Measurements from ENCODE around the gene SSBP3.
A peak's percentile ranks its signal among the peaks of the same experiment; 100 is the strongest.
"Not testable (repeated sequence)": the region's sequence is repeated elsewhere in the genome, so short reads cannot be mapped to it uniquely, and the experiment has no call there.

Gene SSBP3

DNA sequence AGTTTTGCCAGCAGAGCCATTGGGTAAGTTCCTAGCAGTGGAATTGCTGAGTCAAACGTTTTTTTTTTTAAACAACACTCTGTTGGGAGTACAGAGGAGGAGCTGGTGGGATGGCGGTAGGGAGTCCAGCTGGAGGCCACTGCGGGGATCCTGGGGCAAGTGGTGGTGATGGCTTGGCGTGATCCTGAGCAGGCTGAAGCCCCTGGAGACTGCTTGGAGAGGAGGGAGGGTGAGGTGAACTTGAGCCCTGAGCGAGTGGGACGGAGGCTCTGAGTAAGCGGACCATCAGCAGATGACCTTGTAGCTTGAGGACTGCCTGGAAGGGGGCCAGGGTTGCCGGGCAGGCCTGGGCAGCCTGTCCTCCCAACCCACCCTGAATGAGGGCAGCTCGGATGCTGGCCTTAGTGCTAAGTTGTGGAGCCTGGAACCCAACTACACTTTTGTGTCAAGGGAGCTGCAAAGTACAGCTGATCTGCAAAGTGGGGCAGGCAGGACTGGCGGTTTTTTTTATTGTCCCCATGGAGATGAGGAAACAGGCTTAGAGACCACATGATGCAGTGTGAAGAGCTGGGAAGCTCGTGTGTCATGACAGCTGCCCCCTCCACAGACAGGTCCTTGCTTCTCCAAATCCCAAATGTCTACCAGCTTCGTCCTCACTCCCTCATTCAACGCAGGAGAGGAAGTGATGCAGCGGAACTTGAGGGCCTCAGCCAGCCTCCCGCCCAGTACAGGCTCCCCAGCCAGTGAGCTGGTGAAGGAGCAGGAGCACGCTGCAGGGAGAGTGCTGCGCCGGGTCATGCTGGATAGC, 186.0 kb downstream of the SSBP3 start:
- DNase-seq (ENCODE audit: low read depth): no peak

DNA sequence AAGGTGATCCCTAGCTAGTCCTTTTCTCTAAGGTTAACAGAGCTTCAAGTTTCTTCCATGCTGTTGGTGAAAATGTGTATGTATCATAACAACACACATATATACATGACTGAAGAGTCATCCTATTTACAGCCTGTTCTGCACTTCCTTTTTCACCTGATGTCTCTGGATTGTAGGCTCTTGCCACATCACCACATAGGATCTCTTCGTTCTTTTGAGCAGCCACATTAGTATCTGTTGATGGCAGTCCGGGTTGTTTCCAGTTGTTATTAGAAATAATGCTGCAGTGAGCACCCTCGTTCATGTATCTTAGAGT, 186.5 kb downstream of the SSBP3 start:
- no peak for DNase-seq (ENCODE audit: low read depth)

DNA sequence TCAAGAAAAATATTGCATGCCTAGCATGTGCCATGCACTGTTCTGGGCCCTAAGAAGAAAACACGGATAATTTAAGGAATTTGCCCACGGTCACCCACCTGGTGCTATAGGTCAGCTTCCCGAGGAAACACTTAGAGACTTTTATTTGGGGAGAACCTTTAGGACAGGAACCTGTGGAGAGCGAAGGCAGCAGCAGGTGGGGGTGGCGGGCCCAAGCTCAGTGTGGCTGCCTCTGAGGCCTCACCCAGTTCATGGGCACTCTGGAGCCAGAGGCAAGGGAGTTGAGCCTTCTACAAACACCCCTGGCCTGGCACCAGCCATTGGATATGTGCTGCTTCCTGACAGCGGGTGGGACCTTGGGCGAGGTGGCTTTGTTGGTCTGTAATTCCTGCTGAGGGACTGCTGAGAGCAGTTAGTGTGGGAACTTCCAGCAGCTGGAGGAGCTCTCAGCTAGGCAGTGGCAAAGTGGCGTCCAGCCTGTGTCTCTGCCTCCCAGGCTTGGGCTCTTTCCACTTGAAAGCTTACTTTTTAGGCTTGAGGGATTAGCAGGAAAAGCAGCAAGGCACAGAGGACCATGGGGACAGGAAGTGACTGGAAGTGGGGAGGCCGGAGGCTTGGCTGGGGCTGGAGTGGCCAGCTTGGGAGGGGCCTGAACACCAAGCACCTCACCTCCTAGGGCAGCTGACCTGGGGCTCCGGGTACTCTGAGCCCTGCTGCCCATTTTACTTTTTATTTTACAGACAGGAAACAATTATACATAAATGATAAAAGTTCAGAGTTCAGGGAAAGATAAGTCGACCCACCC, 187.1 kb downstream of the SSBP3 start:
- DNase-seq (ENCODE audit: low read depth): no peak

DNA sequence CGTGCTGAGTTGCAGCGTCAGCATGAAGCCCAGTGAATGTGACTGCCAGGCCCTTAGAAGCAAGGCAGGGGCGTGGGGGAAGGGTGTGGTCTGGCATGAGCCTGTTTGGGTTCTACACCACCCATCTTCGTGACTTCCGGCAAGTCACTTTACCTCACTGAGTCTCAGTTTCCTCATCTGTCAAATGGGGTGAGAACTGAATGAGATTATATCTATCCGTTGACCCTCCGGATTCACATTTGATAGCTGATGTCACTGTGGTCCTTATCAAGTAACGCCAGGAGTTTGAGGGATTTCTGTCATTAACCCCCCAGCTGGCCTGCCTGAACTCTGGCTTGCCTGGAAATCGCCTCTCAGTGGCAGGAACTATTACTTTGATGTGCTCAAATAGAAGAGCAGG, 190.7 kb downstream of the SSBP3 start:
- no peak for DNase-seq (ENCODE audit: low read depth)

DNA sequence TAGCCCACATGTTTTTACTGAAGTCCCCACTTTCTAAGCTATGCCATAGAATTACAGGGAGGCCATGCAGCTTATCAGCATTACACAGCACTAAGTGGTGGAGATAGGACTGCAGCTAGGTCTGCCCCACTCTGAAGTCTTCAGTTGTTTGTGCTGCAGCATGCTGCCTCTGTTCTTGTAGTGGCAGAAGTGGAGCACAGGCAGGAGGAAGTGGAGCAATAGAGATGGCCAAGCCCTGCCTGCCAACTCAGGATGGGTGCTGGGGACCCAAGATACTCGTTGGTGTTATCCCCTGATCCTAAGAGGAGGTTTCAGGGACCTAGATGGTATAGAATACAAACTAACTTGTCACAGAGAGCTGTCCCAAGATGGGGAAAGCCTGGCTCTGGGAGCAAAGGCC, 193.3 kb downstream of the SSBP3 start:
- no peak for DNase-seq (ENCODE audit: low read depth)

DNA sequence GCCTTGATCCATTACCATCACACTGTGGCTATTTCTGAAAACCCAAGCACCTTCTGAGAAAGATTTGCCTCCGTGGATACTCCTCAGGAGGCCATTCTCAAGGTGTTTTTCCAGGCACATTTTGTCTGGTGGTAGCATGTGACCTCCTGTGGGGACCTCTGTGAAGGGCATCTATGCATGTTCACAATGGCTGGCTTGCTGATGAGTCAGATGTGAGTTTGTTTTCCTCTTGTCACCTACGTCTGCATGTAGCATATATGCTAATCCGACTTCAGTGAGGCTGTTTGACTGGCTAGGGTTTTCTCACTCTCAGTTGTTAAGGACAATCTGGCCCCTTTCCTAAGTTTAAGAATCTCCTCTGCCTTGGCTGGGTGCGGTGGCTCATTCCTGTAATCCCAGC, 198.3 kb downstream of the SSBP3 start:
- DNase-seq (ENCODE audit: low read depth): not testable (repeated sequence)

DNA sequence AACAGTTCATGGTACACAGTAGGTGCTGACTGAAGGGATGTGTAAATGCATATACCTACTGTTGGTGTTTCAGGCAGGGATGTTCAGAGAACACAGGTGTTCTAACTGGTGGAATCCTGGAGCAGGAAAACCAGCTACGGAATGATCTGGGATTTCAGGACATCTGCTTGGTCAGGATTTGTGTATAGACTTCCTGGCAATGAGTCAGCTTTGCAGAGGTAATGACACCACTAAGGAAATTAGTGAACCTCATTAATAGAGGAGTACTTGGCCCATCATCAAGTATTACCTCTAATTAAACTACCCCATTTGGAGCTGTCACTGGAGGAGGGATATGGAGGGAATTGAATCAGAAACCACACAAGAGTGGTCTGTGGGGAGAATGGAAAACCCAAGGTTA, 198.9 kb downstream of the SSBP3 start:
- no peak for DNase-seq (ENCODE audit: low read depth)

DNA sequence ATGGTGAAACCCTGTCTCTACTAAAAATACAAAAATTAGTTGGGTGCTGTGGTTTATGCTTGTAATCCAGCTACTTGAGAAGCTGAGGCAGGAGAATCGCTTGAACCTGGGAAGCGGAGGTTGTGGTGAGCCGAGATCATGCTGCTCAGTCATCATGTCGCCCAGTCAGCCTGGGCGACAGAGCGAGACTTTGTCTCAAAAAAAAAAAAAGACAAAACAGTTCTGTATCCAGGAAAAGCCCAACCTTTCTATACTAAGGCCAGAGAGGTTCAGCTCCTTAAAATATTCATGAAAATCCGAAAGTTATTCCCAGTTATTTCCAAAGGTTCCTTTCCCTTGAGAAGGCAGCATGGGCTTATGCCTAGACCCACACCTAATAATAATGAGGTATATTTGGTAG, 202.0 kb downstream of the SSBP3 start:
- DNase-seq (ENCODE audit: low read depth): no peak

DNA sequence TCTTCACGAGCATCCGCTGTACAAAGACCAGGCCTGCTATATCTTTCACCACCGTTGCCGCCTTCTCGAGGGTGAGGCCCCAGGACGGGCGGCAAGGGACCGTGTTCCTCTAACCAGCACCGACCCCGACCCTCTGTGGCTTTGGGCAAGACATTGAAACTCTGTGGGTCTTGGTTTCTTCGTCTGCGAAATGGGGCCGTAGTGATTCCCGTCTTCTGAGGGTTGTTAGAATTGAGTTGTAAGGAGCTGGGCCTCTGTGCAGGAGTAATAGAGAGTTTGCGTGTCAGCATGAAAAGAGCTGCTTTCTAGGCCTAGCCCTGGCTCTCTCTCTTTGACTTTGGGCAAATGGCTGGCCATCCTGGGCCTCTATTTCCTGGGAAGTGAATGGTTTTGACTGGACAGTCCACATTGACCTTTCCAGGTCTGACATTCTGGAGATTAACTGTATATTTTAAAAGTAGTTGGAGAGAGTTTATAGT, 205.6 kb downstream of the SSBP3 start:
- DNase-seq (ENCODE audit: low read depth): no peak

DNA sequence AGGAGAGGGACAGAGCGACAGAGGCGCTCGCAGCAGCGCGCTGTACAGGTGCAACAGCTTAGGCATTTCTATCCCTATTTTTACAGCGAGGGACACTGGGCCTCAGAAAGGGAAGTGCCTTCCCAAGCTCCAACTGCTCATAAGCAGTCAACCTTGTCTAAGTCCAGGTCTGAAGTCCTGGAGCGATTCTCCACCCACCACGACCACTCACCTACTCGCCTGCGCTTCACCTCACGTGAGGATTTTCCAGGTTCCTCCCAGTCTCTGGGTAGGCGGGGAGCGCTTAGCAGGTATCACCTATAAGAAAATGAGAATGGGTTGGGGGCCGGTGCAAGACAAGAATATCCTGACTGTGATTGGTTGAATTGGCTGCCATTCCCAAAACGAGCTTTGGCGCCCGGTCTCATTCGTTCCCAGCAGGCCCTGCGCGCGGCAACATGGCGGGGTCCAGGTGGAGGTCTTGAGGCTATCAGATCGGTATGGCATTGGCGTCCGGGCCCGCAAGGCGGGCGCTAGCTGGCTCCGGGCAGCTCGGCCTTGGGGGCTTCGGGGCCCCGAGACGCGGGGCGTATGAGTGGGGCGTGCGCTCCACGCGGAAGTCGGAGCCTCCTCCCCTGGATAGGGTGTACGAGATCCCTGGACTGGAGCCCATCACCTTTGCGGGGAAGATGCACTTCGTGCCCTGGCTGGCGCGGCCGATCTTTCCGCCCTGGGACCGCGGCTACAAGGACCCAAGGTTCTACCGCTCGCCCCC, 206.3 kb downstream of the SSBP3 start, which contains the start of the genes CYB5RL and MRPL37:
TSS of gene CYB5RL (minus strand) at position 266 of the 754 bp plus-strand sequence. CDS start 4,414 bp downstream, outside the sequence.
TSS of gene MRPL37 (plus strand) at position 403 of the 754 bp plus-strand sequence. CDS start at position 480, 77 bp downstream.
- DNase-seq (ENCODE audit: low read depth): peak; percentile 85

DNA sequence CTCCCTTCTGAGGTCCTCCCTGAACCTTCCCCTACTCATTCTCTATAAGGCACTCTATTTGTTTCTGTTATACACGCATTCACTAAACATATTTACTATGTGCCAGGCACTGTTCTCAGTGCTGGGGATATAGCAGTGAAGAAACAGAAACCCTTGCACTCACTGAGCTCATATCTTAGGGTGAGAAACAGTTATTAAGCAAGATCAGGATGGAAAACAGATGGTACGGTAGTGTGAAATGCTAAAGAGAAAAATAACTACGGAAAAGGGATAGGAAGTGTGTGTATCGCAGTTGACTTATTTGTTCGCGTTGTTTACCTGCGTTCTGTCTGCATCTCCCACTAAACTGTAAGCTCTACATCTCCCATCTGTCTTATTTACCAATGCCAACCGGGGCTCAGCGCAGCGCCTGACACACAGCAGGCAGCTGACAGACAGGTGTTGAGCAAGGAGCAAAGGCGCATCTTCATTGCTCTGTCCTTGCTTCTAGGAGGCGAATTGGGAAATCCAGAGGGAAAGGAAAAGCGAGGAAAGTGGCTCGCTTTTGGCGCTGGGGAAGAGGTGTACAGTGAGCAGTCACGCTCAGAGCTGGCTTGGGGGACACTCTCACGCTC, 206.9 kb downstream of the SSBP3 start:
- DNase-seq (ENCODE audit: low read depth): no peak

DNA sequence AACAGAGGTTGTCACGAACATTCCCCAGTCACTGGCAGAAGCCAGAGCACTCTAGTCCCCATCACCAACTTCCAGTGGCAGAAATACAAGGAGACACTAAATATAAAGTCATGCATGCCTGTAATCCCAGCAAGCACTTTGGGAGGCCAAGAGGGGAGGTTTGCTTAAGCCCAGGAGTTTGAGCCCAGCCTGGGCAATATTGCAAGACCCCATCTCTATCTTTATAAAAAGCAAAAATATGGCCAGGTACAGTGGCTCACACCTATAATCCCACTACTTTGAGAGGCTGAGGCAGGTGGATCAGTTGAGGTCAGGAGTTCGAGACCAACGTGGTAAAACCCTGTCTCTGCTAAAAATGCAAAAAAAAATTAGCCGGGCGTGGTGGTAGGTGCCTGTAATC, 212.7 kb downstream of the SSBP3 start:
- DNase-seq (ENCODE audit: low read depth): no peak

DNA sequence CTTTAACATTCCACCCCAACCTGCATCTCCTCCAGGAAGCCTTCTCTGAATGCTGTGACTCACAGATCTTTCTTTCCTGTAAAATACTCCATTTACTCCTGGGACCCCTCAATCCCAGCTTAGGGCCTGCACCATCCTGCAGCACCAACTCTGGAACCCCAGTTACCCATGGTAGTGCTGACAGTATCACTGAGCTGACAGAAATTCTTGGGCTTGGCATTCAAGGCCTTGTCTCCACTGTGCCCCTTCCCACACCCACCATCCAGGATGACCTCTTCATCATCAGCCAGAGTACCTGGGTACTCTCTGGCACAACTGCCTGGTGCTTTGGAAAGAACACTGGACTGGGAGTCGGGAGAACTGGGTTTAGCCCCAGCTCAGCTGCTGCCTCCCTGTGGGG, 214.7 kb downstream of the SSBP3 start:
- DNase-seq (ENCODE audit: low read depth): no peak

DNA sequence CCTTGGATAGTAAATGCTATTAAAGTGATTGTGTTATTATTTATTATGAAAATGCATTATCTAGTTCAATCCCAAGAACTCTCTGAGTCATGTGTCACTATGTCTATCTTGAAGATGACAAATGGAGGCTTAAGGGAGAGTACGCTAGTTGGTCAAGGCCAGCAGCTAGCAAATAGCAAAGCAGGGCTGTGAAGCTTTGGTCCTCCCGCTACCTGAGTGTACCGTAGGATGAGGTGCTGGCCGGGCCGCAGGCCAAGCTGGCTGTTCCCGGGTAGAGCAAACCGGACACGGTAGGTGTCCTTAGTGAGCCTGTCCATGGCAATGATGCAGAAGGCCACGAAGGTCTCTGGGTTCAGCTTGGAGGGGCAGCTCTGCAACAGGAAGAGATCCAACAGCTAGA, 215.7 kb downstream of the SSBP3 start:
- DNase-seq (ENCODE audit: low read depth): no peak

DNA sequence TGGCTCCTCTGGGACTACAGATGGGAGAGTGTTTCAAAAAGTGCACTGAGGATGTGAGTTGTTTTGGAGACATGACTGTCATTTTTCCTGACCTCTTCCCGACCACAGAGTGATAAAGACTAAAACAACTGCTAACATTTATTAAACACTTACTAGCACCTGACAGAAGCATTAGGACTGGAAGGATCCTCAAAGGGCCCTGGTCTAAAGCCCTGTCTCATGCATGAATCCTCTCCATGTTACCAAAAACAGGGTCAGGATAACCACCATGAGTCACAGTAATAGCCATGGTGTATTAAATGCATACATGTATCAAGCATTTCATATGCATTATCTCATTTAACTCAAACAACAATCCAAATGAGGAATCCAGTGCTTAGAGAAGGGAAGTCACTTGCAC, 217.9 kb downstream of the SSBP3 start:
- no peak for DNase-seq (ENCODE audit: low read depth)

DNA sequence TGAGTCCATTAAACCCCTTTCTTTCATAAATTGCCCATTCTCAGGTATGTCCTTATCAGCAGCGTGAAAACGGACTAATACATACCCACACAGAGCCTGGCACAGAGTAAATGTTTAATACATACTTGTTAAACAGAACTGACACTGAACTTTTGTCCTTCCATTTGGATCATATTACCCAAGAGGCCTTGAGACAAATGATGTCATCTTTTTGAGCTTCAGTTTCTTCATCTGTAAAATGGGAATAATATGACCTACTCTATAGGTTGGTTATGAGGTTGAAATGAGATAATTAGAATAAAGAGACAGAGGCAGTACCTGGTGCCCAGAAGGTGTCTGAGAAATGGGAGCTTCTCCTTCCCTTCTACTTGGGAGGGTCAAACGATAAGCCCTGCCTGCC, 220.1 kb downstream of the SSBP3 start:
- DNase-seq (ENCODE audit: low read depth): no peak

DNA sequence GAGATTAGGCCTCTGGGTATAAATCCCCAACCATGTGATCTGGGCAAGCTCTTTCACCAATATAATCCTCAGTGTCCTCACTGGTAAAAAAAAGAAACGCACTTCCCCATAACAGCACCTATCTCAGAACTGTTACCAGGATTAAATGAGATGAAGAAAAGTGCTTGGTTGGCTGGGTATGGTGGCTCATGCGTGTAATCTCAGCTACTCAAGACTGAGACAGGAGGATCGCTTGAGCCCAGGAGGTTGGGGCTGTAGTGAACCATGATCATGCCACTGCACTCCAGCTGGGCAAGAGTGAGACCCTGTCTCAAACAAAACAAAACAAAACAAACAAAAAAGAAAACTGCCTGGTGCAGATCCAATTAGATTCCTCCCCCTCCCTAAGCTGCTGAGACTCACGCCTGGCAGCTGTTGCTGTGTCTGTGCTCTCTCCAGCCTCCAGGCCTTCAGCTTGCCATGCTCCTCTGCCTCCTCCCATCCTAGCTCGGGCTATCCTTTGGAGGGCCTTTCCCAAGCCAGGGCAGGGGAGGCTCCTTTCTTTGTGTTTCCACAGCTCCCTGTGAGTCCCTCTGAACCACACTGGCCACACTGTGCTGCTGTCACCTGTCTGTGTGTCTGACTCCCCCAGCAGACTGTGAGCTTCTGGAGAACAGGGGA, 225.4 kb downstream of the SSBP3 start:
- DNase-seq (ENCODE audit: low read depth): no peak

DNA sequence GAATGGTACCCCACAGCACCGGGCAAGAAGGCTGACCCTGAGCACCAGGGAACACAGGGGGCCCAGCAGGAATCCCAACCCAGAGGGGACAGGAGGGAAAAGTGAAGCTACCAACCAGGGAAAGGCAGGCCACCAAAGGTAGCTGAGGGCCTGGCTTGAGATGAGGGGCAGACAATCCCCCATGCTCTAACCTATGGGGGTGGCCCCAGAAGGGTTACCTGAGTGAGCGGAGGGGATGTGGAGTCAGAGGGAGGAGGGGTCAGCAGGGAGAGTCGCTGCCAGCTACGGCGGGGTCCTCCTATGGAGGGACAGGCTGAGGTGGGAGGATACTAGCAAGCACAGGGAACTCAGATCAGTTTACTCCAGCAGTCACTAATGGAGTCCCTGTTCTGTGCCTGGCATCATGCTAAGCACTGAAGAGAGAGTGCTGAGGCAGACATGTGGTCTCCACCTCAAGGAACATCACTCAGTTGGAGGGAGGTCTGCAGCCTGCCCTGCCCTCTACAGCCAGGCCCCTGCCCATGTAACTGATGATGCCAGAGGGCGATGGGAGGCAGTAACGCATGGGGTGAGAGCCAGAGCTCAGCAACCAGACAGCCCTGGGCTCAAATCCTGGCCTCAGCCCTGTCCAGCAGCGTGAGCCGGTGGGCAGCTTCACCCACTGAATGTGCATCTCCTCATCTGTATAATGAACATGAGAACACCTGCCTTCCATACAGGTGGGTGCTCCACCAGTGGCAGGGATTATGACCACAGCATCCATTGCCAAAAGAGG, 227.7 kb downstream of the SSBP3 start:
- DNase-seq (ENCODE audit: low read depth): no peak

DNA sequence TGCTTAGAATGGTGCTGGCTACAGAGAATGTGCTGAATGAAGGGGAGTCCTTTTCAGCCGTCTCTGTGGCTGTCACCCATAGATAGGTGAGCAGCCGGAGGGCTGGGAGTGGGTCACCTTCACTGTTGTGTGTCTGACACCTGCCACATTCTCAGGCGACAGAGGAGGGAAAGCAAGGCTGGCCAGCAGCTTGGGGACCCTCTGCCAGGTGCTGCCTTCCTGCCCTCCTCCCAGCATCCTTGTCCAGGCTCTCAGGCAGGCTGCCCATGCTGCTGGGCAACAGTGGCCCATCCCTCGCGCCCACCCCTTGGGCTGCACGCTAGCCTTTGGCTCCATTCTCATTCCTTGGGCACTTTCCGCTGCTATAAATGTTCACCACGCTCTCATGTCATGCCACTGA, 228.5 kb downstream of the SSBP3 start:
- no peak for DNase-seq (ENCODE audit: low read depth)

DNA sequence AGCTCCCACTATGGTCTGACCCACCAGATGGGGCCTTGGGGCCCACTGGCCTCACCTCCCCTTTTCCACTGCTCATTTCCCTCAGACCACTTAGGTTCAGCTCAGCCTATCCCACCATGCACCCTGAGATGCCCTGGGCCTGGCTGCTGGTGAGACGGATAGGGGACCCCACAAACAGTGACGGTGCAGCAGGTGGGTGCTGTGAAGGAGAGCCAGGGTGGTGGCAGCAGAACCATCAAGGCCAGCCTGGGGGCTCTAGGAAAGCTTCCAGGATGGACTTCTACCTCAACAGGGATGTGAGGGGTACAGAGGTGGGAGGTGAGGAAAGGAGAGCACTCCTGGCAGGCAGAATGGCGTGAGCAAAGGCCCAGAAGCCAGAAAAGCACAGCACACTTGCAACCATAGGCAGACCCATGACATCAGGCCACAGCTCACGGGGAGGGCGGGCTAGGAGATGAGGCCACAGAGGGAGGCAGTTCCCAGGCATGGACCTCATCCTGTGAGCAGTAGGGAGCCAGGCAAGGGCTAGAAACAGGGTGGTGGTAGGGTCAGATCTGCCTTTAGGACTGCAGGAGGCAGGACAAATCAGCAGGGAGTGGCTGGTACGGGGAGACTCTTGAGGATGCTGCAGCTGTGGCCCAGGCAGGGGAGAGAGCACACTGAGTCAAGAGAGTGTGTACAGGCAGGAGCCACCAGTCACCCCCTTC, 229.4 kb downstream of the SSBP3 start:
- no peak for DNase-seq (ENCODE audit: low read depth)
